Stromal cell of bone marrow (primary cell): ENCODE data around the gene VPREB3.
A peak's percentile ranks its signal among the peaks of the same experiment; 100 is the strongest.

Source experiments
- DNase-seq: peaks from one replicate; pipeline ENCODE4 v3.0.0-alpha.2; 2012; ENCODE audit warnings: low read depth

The VPREB3 gene

DNA sequence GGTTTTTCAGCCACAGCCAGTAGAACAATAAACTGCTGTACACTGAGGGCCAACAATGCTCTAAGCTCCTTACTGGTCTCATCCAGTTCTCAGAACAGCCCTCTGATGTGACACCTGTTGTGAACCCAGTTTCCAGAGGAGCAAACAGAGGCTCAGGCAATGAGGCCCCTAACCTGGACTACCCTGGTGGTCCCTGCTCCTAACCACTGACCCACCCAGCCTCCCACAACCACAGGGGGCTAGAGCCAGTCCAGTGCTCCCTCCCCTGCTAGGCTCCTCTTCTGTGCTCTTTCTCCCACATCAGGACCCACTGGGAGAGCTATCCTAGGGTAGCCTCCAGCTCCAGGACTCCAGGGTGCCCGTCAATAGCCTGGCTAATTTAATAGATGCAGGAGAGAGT is 28.5 kb upstream of the VPREB3 start:
- DNase-seq = no peak

DNA sequence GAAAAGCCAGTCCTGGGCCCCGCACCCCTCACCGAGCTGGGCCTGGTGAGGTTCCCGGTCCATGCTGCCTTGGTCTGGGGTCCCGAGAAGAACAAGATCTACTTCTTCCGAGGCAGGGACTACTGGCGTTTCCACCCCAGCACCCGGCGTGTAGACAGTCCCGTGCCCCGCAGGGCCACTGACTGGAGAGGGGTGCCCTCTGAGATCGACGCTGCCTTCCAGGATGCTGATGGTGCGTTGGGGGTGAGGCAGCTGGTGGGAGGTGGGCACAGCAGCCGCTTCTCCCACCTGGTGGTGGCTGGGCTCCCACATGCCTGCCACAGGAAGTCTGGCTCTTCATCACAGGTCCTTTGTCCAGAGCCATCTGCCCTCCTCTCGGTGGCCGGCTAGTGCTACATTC is 28.0 kb upstream of the VPREB3 start:
- DNase-seq = no peak

DNA sequence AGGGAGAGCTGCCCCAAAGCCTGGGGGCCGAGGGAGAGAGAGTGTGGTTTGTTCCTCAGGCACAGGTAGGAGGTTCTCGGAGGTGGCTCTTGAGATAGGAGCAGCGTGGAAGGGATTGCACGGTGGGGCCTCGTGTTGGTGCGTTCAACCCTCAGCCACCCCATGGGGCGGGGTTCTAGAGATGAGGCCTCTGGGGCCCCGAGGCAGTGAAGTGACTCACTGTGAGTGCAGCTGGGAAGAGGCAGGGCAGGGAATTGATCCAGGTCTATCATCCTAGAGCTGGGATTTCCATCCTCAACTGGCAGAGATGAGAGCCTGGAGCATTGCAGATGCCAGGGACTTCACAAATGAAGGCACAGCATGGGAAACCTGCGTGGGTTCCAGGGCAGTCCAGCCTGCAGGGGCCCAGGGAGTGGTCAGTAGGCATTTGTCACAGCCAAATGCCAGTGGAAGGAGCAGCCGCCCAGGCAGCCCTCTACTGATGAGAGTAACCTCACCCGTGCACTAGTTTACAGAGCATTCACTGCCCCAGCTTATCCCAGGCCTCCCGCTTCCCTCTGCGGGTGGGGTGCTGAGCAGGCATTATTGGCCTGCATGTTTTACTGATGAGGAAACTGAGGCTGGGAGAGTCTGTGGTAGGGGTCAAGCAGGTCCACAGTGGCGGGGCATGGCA is 27.4 kb upstream of the VPREB3 start:
- DNase-seq = peak; percentile 71

GRCh38 chr22:23781065-23781464 is 26.8 kb upstream of the VPREB3 start:
- DNase-seq = no peak

GRCh38 chr22:23780146-23780748 is 26.0 kb upstream of the VPREB3 start:
- no peak for DNase-seq

GRCh38 chr22:23779731-23780130 is 25.5 kb upstream of the VPREB3 start:
- DNase-seq = no peak

- DNase-seq = no peak
Measured at GRCh38 chr22:23779083-23779482, 24.9 kb upstream of the VPREB3 start.

DNA sequence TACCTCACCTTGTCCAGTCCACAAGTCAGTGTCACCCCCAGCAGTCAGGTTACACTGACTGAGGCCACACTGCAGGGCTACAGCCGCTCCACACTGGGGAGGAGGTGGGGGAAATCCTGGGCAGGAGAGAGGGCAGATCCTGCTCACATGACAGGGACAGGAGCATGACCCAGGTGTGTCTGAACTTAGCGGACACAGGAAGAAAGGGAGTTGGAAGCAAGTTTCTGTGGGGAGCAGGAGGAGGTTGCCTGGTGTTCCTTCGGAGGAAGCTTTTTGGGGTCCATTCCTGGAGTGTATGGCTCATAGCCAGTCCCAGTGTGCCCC is 24.3 kb upstream of the VPREB3 start:
- DNase-seq = no peak

- DNase-seq = no peak
Measured at GRCh38 chr22:23777776-23778576, 23.8 kb upstream of the VPREB3 start.

DNA sequence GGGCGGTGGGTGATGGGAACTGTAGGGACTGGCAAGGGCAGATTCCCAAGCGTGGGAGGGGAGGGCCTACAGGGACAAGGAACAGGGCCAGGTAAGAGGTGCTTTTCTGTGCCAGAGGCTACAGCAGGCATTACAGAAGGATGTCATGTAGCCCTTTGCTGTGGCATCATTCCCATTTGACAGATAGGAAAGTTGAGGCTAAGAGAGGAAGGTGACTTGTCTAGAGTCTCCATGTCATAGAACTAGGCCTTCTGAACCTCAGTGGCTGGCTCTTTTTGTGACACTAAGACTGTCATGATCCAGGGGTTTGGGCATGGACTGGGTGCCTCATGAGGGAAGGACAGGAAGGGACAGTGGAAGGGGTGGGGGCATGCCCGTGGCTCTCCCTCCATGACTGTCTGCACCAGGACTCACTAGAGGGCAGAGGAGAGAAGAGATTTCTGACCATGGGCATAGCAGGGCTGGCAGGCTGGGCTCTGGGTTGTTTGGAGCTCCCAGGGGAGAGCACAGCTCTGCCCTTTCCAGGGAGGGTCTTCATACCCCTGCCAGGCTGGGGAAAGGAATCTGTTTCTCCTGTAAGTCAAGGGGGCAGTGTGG is 21.7 kb upstream of the VPREB3 start:
- no peak for DNase-seq

GRCh38 chr22:23774922-23775436 is 20.8 kb upstream of the VPREB3 start:
- DNase-seq = no peak

GRCh38 chr22:23774114-23774921 is 20.1 kb upstream of the VPREB3 start:
- no peak for DNase-seq

GRCh38 chr22:23773483-23774113 is 19.4 kb upstream of the VPREB3 start:
- no peak for DNase-seq

DNA sequence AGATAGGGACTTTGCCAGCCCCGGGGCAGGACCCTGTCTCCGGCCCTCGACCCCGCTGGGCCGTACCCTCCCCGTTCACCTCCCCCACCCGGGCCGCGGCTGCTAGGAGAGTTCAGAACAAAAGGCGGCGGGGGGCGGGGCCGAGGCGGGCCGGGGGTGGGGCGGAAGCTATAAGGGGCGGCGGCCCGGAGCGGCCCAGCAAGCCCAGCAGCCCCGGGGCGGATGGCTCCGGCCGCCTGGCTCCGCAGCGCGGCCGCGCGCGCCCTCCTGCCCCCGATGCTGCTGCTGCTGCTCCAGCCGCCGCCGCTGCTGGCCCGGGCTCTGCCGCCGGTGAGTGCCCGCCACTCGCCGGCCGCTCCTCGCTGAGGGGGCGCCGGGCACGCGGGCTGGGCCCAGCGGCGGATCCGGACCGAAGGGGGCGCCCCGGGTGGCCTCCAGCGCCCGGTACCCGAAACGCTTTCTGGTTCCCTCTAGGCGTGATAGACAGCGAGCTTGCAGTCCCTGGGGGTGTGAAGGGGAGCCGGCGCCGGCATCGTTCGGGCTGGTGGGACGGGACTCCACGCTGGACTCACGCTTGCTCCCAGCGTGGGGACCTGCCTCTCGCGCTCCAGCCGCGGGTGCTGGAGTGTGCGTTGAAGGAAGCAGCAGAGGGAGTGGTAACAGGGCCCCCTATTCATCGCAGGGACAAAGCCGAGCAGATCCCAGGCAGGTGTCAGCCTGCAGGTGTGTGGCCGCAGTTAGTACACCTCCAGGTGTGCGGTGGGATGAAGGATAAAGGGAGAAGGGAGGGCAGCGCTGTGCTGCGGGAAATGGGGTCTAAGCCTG is 18.6 kb upstream of the VPREB3 start, which contains the start of gene MMP11:
MMP11 (plus strand) TSS at position 201 of the 825 bp plus-strand sequence; CDS start at position 223, 22 bp downstream.
- DNase-seq = no peak

DNA sequence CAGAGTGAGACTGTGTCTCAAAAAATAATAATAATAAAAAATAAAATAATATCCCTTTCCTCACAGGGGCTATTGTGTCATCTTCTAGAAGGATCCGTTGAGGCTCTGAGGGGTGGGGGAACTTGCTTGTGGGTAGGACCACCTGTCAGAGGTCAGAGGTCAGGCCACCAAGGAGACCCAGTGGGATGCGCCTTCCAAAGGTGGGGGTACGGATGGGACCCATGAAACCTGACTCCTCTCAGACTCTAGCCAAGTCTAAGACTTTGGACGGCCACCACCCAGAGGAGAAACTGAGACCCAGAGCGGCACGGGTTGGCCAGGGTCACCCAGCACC is 18.1 kb upstream of the VPREB3 start:
- DNase-seq = no peak

DNA sequence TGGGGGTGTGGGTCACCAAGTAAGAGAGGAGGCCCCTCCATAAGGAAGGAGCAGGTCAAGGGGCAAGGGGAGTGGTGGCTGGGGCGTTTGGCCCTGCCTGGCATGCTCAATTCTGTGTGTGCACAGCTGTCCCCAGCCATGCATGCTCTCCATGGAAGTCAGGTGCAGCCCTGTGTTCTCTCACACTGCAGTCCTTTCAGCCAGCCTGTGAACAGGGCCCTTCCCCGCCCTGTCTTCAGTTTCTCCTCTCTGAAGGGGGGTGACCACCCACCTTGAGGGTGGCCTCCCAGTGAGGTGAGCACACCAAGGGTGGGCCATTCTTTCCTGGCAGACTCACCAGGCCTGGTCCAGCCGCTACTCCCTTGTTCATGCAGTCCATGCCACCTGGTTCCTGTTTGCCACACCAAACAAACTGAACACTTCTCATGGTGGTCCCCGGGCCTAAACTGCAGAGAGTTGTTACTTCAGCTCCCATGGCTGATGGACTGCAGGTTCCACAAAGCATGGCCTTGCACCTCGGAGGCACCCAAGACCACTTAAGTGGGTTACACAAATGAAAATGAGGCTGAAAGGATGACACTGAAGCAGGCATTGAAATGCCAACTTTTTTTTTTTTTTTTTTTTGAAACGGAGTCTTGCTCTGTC is 15.2 kb upstream of the VPREB3 start:
- no peak for DNase-seq

- DNase-seq = no peak
Measured at GRCh38 chr22:23767673-23768548, 13.7 kb upstream of the VPREB3 start, which contains the start of gene CHCHD10. Gene CHCHD10 (minus strand): TSS chr22:23767972. CDS start chr22:23767874, 98 bp downstream.

DNA sequence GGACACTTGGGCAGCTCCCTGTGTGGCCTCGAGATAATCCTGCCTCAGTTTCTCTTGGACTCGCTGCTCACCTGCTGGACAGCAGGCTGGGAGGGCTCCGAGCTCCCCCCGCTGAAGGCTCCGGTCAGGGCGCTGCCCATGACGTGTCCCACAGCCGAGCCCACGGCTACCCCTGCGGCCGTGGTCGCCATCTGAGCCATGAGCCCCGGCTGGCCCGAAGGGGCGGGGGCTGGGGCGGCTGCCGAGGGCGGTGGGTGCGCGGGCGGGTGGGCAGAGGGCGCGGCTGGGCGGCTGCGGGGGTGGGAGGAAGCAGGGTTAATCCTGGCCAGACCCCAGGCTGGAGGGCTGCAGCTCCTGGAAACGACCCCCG is 13.1 kb upstream of the VPREB3 start:
- DNase-seq = no peak
